Stimulated activated CD8-positive, alpha-beta memory T cell treated with anti-CD3 and anti-CD28 coated beads, Interleukin-12 subunit alpha, Interleukin-12 subunit beta, amount 100 ng/mL, for 24 hours (primary cell): ENCODE results near the gene DNAH6.

ENCODE experiments used
- DNase-seq: peaks from one replicate; pipeline ENCODE4 v3.0.0-alpha.2; 2020; ENCODE audit errors: extremely low read depth

DNAH6 gene

DNA sequence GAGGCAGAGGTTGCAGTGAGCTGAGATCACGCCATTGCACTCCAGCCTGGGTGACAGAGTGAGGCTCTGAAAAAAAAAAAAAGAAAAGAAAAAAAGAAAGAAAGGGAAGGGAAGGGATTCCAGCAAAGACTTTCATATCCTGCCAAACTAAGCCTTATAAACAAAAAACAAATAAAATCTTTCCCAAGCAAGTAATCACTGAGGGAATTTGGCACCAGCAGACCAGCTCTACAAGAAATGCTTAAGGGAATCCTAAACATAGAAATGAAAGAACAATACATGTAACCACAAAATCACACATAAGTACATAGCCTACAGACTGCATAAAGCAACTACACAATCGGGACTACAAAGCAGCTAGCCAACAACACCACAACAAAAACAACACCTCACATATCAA lies 285.5 kb downstream of the DNAH6 start:
- DNase-seq: no peak

DNA sequence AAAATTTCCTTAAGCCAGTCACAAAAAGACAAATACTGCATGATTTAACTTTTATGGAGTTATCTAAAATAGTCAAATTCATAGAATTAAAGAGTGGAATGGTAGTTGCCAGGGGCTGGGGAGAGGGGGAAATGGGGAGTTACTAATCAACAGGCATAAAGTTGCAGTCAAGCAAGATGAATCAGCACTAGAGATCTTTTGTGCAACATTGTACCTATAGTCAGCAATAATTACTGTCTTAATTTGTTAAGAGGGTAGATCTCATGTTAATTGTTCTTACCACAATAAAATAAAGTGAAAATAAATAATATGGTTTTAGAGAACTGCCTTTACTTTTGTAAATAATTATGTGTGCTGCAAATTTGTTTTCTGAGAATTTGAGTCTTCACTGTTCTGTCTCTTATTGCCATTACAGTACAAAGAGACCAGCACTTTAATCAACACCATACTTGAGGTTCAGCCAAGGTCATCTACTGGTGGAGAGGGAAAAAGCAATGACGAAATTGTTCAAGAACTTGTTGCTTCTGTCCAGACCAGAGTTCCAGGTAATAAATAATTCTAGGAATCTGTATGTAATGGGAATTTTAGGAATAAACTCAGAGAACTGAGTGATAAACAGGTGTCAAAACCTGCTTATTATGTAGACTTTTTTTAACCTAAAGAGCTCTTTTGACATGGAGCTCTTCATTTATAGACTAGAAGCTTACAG lies 289.1 kb downstream of the DNAH6 start:
- no peak for DNase-seq

DNA sequence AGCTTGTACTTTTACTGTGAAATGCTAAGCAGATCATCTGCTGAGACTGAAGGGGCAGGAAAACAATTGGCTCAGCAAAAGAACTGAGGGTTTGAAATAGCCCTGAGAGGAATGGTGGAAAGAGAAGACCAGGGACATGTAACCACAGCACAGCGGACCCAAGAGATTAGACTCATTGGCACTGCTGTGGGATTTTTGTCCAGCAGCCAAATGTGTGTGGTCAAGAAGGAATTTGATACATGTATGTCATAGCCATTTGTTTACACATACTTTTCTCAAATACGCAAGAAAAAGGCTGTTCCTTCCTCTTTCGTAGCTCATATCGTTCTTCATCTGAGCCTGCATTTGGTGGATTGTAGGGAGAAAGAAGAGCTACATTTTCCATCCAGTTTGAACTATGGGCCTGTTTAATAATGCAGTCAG lies 290.8 kb downstream of the DNAH6 start:
- no peak for DNase-seq

DNA sequence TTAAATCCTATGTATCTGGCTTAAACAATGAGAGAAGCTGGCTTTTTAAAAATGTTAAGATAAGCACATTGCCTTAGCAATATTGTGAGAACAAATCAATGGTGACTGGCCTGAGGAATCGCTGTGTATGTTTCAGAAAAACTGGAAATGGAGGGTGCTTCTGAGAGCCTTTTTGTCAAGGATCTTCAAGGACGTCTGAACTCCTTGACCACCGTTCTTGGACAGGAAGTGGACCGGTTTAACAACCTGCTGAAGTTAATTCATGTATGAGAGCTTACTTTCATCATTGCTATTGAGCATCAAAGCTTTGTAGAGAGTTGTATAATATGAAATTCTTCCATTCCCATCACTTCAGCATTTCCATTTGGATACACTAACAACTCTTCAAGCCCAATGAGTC lies 292.0 kb downstream of the DNAH6 start:
- DNase-seq: no peak

DNA sequence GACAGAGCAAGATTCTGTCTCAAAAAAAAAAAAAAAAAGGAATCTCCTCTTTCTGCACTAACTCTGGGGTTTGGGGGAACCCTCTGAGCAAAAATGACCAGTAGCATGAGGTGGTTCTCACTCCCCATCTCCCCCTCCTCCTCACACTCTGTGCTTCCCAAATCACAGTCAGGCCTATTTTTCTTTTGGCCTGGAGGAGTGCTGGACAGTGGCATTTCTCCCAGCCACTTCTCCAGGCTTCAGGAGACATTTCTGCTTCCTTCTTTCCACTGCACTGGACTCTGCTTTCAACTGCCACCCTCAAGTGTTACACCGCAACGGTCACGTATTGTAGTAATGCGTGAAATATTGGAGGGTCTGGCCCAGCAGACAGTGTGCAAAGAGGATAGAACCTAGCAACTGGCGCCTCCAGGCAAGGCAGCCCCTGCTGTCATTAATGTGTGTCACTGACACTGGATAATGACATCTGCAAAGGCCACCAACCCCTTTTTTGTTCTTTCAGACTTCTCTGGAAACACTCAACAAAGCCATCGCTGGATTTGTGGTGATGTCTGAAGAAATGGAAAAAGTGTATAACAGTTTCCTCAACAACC lies 295.6 kb downstream of the DNAH6 start:
- no peak for DNase-seq

DNA sequence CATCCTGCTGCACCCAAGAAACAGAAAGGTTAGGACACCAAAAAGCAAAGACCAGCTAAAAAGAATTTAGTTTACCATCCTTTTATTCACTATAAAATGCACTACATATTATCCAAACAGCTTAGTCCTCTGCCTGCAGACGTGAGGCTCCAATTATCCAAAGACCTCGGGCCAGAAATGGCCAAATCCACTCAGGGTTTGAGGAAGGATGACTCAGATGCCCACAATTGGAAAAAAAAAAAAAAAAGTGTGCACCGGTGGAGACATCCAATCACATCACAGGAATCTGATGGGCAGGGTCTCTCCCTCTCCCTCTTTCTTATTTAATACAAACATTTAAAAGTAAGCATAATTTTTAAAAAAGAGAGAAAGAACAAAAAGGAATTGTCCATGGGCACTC lies 298.8 kb downstream of the DNAH6 start:
- DNase-seq: no peak

DNA sequence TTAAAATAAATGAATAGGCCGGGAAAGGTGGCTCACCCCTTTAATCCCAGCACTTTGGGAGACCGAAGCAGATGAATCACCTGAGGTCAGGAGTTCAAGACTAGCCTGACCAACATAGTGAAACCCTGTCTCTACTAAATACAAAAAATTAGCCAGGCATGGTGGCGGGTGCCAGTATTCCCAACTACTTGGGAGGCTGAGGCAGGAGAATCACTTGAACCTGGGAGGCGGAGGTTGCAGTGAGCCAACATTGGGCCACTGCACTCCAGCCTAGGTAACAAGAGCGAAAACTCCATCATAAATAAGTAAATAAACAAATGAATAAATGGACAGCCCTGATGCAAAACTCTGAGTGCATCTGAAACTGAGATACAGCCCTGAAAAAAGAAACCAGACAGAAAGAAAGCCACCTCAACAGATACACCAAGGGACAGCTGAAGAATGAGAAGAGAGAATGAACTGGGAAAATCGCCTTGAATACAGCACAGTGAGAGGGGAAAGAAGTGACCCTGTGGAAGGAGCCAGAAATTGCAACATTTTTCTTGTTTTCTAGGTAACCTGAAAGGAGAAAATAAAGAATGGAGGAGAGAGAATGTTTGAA lies 300.2 kb downstream of the DNAH6 start:
- no peak for DNase-seq

DNA sequence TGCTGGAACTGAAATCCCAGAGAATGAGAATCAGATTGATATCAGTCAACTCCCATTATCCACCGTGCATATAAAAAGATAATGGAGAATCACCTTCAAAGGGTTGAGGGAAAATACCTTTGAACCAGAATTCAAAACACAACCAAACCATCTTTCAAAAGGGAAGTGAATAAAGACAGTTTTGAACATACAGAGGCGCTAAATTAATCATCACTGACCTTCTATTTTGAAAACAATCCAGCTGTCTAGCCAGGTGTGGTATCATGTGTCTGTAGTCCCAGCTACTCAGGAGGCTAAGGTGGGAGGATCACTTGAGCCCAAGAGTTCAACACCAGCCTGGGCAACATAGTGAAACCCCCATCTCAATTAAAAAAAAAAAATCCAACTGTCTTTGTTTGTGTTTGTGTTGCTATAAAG lies 300.9 kb downstream of the DNAH6 start:
- no peak for DNase-seq

DNA sequence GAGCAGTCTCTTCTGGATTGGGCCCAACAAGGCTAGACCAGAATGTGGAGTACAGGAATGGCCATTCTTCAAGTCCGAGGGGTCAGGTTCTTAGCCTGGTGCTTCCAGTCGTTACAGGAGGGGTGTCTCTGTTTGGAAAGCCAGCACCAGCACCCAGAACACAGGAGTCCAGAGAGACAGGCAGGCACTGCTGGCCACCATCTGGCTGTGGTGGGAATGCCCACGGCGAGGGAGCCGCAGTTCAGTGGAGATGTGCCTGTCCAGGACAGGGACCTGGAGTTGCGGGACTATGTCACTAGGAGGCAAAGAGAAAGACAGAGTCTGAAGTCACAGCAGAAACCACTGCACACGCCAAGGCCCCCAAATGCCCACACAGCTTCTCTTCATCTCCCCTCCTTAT lies 305.5 kb downstream of the DNAH6 start:
- DNase-seq: no peak

DNA sequence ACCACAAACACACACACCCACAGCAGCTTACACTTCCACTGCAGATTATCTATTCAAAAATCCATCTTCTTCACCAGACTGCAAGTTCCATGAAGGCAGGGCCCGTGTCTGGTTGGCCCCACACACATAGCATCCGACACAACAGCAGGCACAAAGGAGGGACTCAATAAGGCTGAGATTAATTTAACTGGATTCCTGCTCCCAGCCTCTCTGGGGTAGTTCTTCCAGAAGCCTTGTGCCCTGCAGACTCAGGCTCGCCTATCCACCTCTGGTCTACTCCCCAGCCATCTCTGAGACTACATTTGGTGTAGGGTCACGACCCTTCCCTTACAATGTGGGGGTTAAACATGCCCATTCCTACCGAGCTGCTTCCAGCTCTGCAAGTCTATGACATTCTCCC lies 306.9 kb downstream of the DNAH6 start:
- DNase-seq: no peak

DNA sequence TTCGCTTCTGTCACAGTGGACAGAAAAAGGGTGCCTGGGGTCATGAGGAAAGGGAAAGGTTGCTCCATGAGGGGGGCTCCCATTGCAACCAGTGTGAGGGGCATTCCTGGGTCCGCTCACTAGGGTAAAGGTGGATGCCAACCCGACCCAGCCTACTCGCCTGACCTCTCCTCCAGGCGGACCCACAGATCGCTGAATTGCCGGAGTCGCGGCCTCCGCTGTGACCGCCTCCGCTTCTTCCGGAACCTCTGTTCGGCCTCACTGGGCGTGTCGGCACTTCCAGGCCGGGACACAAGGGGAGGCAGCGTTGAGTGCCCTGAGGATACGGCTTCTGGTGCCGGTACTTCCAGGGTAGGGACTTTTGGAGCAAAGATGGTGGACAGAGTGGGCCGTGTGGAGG lies 307.5 kb downstream of the DNAH6 start:
- DNase-seq: no peak

DNA sequence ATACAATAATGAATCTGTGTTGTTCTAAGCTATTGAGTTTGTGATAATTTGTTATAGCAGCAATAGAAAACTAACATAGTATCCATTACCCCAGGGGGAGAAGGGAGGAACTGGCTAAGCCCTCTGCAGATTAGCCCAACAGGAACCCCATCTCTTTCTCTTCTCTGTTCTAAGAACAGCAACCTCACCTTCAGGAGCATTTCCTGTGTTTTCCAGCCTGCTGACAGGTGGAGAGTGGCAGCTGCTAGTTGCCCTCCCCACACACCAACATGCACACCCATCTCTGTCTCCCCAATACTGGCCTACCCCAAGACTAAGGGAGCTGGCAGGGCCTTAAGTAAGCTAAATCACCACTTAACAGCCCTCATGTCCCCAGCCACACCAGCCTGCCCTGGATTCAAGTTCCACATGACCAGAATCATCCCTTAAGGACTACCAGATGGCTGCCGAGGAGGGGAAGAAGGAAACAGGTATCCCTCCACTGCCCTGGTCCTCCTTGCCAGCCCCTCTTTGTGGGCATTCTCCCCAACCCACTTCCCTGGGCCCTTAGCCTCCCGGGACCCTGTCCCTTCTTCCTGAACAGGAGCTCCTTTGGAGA lies 311.8 kb downstream of the DNAH6 start:
- DNase-seq: no peak

DNA sequence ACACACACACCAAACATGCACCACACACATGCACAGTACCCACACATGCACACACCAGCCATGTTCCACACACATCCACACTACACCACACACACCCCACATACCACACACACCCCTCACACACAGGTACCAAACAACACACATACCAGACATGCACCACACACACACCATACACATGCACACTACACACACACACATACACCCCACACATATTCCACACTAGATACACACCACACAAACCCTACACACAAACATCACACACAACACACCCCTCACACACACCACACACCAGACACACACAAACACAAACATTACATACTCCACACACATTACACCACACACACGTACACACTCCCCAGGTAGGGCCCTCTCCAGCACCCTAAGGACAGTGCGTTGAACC lies 313.4 kb downstream of the DNAH6 start:
- no peak for DNase-seq

DNA sequence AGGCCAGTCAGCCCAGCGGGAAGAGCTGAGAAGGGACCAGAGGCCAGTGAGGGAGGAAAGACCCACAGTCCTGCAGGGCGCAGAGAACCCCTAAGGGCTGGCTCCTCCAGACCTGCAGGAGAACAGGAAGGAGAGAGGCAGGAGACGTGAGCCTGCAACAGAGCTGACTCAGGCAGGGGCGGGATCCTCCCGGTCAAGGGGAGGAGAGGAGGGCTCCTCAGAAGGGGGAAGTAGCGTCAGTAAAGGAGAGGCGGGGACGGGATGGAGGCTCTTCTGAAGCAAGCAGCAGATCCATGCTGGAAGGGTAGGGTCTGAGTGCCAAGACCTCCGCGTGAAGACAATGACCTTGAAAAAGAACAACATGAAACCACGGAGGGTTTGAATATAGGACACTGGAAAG lies 313.8 kb downstream of the DNAH6 start:
- DNase-seq: no peak

DNA sequence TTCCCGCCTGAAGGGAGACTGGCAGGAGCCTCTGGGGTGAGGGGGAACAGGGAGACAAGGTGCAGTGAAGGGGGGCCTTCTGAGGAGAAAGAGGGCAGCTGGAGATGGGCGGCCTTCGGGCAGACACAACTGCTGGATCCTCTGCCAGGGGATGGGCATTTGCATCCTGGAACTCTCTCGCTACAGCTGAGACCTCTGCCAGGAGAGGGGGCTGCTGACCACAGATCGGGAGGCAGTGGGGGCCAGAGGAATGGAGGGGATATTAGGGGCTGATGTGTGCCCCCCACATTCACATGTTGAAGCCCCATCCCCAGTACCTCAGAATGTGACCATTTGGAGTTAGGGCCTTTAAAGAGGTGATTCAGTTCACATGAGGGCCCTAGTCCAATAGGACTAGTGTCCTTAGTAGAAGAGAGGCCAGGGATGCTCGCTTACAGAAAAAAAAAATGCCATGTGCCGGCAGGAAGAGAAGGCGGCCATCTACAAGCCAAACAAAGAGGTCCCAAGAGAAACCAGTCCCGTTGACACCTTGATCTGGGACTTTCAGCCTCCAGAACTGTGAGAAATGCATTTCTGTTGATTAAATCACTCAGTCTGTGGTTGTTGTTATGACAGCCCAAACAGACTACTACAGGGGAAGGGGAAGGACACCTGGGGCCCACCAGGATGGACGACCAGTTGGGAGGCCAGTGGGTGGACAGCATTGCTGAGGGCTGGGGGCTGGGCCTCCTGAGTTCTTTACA lies 314.6 kb downstream of the DNAH6 start:
- DNase-seq: no peak

DNA sequence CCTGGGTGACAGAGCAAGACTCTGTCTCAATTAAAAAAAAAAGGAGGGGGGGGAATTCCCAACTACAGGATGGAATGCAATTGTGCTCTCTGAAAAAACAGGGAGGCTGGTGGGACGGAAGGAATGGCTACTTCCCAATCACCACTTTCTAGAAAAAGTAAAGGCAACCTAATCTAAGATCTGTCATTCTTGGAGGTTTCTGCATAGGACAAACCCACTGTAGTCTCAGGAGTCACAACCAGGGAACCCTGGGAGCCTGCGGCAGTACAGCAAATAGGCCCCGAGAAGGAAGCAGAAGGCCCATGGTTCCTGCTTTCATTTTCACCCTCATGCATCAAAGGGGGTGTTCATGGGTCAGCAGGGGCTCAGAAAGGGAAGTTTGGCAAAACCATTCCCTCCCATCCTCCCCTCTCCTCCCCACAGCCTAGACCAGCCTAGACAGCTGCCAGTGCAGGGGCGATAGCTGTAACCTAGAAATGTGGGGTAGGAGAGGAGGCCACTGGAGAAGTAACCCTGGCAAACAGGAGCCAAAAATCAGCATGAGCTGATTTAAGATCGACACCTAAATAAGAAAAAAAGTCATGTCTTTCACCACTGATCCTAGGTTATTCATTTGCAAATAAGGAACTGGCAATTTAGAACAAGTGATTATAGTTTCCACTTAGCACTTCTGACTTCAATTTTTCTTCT lies 316.6 kb downstream of the DNAH6 start:
- DNase-seq: no peak

DNA sequence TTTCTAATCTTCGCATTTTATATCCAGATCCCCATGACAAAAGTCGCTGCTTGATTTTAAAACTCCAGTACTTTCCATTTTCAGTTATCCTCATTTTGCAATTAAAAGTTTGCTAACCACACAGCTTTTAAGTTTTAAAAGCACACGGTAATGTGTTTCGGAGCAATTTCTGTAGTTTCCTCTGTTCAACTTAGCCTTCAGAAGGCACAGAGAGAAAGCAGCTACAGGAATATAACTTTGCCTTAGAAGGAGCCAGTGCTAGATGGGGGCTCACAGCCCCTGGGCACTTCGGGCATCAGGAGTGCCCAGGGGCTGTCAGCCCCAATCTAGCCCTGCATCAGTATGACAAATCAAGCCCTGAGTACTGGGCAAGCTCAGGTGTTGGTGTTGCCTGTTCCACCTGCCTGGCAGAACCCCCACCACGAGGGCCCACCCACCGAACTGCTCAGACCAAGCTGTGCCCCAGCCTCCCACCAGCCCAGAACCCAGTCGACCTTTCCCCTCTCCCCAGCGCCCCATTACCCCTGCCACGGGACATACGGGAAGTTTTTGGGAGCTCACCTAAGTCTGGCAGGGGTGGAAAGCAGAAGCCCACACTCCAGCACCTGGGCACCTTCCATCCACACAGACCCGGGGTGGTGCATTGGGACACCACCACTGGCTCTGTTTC lies 317.3 kb downstream of the DNAH6 start:
- no peak for DNase-seq

DNA sequence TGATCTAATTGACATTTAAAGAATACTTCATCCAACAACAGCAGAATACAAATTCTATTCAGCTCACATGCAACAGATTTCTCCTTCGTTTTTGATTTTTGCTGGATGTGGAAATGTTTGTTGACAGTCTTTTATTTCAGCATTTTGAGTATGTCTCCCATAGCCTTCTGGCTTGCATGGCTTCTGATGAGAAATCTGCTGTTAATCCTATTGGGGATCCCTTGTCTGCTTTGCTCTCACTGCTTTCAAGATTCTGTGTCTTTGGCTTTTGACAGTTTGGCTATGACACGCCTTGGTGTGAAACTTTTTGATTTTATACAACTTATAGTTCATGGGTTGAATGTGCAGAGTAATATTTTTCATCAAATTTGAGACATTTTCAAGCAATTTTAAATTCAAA lies 319.9 kb downstream of the DNAH6 start:
- no peak for DNase-seq

DNA sequence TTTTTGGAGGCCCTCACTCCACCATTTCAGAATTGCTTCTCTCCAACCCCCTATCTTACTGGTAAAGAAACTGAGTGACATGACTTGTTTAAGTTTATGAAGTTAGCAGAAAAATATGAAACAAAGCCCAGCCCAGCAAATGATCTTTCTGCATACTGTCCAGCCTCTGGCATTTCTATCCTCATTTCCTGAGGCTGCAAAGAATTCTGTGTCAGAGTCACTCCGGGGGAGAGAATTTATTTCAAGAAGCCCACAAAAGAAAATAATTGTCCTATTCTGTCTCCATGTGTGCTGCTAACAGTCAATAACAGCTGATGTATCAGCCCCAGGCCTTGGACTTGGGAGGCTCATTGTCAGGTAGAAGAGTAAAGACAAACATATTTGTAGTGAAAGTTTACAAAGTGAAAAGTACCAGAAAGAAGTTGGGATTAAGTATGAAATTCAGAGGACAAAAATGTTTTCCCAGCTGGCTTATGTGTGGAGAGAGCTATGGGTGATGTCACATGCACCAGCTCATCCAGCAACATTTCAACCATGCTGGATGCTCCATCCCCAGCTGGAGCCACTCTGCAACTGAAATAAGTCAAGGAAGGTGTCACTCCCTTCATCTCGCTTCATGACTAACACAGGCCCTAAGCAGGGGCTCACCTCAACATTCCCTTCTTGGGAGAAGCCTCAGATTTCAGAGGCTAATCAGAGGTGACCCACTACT lies 322.3 kb downstream of the DNAH6 start:
- no peak for DNase-seq

DNA sequence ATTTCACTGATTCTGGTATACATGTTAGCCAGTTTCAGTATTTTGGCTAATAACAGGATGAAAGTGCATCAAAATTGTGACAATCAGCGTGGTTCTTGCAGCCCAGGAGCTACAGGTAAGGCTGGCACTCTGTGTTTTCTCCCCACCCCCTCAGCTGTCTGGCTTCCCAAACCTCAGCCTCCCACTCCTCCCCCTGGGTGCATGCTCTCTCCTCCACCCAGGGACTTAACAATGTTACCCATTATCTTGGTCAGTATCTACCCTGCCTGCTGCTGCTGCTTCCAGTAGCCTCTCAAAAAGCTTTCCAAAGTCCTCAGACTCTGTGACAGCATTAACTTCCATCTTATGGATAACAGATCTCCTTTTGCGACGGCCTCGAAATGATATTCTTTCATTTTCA lies 323.6 kb downstream of the DNAH6 start:
- no peak for DNase-seq

DNA sequence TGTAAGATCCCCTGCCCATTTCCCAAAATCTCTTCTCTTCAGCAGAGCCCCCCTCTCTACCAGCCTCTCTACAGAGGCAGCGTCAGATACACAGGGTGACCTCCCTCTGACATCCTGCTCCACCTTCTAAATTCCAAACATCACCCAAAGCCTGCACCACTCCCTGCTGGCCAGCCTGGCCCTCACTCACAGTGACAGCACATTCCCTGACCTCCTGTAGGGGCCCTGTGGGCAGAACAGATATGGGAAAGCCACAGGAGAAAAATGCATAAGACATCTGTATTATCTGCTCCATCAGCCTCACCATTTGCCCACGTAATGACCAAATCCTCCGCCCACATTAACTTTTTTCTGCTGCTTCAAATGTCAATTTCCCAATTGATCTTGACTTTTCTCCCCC lies 324.0 kb downstream of the DNAH6 start:
- no peak for DNase-seq
